Measurements from ENCODE around the gene LRP2.
"Not testable (repeated sequence)": the region's sequence is repeated elsewhere in the genome, so short reads cannot be mapped to it uniquely, and the experiment has no call there.

The LRP2 gene

DNA sequence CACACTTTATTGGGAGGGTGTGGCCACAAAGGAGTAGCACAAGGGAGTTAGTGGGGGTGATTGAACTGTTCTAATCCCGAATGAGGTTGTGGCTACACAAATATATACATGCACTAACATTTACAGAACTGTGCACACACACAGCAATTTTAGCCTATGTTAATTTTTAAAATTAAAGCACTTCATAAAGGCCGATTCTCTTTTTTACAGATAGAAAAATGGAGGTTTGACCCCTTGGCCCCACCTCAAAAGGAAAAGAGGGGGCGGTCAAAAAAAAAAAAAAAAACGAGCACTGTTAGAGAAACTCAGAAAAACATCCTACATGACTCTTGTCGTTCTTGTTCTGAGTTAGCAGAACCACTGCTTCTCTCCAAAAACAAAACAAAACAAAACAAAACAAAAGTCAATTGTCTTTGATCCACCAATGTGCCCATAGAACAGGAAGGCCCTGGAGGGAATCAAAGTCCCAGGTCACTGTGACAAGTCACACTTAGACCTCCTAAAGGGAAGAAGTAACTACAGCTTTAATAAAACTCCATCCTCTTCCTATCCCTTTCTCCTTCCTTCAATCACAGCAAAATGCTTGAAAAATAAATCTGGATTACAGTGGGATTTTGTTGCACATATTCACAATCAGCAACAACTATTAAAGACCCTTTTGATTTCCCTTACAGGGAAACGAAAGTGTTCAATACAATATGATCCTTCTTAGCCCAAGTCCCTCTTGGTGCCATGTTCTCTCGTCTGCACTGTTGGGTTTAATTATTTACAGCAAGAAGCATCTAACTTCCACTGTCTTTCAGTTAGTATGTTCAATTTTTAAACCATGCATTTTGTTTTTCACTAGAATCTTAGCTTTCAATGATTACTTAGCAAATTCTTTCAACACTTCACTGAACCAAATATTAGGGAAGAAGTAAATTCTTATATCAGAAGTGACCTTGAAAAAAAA, 16.6 kb downstream of the LRP2 start:
- DNase-seq, result no peak

GRCh38 chr2:169344736-169345485, 17.4 kb downstream of the LRP2 start:
- DNase-seq, result no peak

- DNase-seq, result no peak
Observed at GRCh38 chr2:169343202-169343601, 19.1 kb downstream of the LRP2 start.

DNA sequence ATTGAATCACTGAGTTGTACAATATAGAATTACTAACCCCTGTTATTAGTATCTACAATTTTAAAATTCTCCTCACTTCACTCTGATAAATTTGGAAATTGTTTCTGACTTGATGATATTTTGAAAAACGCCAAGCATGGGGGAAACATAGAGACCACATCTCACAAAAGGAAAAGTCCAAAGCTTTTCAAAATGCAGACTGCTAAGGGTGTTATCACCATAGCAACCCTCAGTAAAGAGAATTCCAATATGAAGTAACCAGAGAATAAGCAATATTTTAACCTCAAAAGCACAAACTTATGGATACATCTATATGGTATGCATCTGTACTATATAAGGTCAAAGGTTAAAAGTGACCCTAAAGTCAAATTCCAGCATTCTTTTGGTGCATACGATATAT, 22.7 kb downstream of the LRP2 start:
- no peak for DNase-seq

GRCh38 chr2:169336695-169337094, 25.6 kb downstream of the LRP2 start:
- DNase-seq, result no peak

GRCh38 chr2:169330555-169331198, 31.7 kb downstream of the LRP2 start:
- no peak for DNase-seq

DNA sequence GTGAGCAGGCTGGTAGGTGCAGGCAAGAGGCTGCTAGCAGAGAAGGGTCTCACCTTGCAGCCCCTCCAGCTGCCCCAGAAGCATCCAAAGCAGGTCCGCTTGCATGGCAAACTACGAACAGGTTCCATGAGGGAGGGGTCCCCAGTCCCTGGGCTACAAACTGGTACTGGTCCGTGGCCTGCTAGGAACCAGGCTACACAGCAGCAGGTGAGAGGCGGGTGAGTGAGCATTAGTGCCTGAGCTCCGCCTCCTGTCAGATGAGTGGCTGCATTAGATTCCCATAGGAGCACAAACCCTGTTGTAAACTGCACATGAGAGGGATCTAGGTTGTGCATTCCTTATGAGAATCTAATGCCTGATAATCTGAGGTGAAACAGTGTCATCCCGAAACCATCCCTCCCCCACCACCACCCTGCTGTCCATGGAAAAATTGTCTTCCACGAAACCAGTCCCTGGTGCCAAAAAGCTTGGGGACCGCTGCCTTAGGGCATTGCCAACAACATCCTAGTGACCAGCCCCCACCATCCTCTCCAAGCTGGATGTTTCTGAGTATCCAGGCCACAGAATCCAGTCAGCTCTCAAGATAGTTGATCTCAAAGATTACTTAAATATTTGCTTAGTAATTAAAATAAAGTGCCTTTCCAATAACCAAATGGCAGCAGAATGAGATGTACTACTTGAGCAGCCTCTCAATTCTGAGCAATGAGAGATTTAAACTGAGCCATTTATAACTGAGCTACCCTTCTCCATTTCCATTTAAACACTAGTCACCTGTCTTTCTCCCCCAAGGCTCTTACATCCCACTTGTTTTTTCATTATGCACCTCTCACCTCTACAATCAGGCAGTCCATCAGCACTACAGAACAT, 32.4 kb downstream of the LRP2 start:
- DNase-seq, result peak; percentile 73

DNA sequence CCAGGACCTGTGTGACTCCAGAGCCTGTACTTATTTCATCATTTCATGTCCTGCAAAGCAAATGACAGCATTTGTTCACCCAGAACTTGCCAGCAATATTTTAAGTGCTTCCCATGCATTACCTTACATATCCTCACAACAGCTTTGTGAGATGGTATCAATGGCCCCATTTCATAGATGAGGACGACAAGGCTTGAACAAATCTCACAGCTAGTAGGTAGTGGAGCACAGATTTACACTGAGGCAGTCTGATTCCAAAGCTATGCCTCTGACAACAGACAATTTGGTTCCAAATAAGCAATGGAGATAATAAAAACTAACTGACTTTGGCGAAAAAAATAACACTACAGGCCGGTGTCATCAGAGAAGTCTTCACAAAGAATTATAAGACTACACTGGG, 33.5 kb downstream of the LRP2 start:
- no peak for DNase-seq

GRCh38 chr2:169327837-169328236, 34.5 kb downstream of the LRP2 start:
- not testable (repeated sequence) for DNase-seq

DNA sequence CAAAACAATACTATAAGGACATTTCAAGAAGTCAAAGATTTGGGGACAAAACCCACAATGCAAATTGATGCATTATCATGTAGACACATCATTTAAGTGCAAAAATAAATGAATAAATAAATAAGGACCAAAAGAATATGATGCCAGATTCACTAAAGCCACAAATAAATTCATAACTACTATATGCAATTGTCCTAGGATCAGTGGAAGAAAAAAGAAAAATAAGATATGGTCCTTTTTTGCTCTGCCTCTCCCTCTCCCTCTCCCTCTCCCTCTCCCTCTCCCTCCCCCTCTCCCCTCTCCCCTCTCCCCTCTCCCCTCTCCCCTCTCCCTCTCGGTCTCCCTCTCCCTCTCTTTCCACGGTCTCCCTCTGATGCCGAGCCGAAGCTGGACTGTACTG, 36.4 kb downstream of the LRP2 start:
- not testable (repeated sequence) for DNase-seq

DNA sequence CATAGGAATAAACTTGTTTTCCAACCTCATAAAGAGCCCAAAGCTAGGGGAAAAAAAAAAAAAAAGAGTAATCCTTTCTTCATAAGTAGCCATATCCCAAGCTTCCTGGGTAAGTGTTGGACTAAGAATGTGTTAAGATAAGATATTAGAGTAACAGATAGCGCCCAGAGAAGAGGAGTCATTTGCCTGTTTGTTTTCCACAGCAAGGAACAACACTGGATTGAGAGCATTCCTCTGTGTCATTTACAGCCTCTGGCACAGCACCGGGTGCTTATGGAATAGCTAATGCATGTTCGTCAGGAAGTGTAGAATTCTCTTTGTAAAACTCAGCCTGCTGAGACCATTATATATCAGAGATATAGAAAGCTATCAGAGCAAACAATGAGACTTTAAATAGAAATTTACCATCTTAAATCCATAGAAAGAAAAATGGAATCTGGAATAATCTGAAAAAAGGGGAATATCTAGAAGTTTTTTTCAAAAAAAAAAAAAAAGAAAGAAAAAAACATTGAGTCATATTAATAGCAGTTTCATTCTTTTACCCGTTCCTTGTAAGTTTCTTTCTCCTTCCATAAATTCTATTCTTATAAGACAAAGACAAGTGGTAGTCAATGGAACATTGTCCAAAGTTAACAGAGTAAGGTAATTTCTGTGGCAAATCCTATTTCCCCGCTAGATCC, 37.6 kb downstream of the LRP2 start:
- no peak for DNase-seq

- DNase-seq, result no peak
Observed at GRCh38 chr2:169323841-169324240, 38.5 kb downstream of the LRP2 start.

DNA sequence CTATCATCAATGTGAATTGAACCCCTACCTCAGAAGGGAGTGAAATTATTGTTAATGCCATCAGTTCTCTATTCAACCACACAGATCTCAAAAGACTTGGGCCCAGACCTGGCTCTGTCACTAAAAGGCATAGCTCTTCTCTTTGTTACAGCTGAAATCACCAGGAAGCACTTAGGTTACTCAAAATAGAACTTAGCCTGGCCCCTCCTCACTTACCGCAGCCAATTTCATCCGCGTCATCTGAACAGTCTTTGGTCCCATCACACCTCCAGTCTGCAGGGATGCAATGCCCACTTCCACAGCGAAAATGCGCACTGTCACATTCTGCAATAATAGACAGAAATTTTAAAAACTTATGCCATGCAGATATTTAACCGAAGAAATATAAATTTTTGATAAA, 41.8 kb downstream of the LRP2 start:
- DNase-seq, result no peak

DNA sequence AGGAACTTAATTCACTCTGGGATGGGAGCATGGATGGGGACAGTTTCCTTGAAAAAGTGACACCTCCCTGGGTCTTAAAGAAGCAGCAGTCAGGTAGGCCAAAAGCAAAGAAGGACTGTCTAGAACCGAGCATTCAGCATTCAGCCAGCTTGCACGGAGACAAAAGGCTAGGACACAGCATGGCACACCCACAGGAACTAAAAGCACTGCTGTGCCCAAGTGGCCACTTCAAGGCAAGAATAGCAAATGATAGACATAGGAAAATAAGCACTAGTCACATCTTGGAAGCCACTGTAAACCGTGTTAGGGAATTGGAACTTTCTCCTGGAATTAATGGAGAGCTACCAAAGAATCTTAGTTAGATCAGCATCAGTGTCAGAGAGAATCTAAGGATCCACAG, 47.0 kb downstream of the LRP2 start:
- peak; percentile 5 for DNase-seq

DNA sequence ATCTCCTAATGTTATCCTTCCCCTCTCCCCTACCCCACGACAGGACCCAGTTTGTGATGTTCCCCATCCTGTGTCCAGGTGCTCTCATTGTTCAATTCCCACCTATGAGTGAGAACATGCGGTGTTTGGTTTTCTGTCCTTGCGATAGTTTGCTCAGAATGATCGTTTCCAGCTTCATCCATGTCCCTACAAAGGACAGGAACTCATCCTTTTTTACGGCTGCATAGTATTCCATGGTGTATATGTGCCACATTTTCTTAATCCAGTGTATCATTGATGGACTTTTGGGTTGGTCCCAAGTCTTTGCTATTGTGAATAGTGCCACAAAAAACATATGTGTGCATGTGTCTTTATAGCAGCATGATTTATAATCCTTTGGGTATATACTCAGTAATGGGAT, 54.0 kb downstream of the LRP2 start:
- not testable (repeated sequence) for DNase-seq

DNA sequence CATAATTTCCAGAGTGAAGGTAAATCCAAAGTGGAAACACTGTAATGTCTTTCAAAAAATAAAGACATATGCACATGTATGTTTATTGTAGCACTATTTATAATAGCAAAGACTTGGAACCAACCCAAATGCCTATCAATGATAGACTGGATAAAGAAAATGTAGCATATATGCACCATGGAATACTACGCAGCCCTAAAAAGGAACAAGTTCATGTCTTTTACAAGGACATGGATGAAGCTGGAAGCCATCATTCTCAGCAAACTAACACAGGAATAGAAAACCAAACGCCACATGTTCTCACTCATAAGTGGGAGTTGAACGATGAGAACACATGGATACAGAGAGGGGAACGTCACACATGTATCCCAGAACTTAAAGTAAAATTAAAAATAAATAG, 57.6 kb downstream of the LRP2 start:
- not testable (repeated sequence) for DNase-seq

- no peak for DNase-seq
Observed at GRCh38 chr2:169303579-169304305, 58.6 kb downstream of the LRP2 start.

DNA sequence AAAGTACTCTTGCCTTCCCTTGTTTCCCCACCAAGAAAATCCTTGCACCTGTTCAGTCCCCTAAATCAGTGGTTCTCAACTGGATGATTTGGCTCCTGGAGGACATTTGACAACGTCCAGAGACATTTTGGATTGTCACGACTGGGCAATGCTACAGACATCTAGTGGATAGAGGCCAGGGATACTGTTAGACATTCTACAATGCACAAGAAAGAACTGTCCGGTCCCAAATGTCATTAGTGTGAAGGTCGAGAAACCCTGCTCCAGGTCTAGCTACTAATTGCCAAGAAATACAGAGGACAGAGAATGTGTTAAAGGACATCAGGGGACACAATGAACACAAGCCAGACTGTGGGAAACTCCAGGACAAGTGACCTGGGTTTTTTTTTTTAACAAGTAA, 60.0 kb downstream of the LRP2 start:
- DNase-seq, result no peak

DNA sequence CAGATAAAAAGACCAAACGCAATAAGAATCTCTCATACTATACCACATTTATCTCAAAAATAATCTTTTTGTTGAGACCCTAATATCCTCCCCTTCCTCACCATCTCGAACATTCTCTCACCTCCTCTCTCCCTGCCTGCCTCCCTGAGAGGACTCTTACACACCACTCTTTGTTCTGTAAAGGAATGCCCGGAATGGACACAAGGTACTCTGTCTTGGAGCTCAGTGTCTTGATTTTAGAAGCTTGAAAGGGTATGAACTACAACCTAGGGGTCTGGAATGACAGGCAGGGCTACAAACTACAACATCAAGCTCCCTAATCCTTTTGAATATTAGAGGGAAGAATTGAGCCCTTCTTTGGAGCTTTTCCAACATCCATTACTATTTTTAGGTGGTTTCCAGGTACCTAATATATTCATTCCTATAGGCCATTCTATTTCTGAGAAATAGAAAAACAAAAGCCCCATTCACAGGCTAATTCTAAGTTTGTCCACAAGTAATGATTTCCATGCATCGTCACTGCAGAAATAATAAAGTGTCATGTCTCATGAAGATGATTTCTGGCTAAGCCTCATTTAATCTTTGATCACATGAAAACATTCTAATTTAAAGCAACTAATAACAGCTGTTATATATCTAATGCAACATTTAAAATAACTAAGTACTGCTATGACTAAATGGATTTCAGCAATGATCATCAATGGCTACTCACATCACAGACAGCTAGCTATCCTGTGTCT, 60.6 kb downstream of the LRP2 start:
- no peak for DNase-seq
